DND-41 (cell line): ENCODE results near the gene LTBP2.
"Not testable (repeated sequence)": the region's sequence is repeated elsewhere in the genome, so short reads cannot be mapped to it uniquely, and the experiment has no call there.

ENCODE experiments used
- ATAC-seq: fragments of 200-7000 bp; cut with Tn5 transposase; 3 replicates; pipeline ENCODE4 v1.9.1; 2021; ENCODE audit warnings: low read depth; ENCODE audit not compliant: insufficient read depth
- DNase-seq: peaks from one replicate; pipeline ENCODE4 v3.0.0-alpha.2; 2020
- H2AFZ ChIP-seq: 2 replicates; pipeline ENCODE4 v1.6.0; 2012; ENCODE audit warnings: low read depth, low read length
- H3K27ac ChIP-seq: 2 replicates; pipeline ENCODE4 v1.5.1; 2012; ENCODE audit warnings: low read length, inconsistent platforms
- H3K27me3 ChIP-seq: fragments of 200-600 bp; sonication (generic); 2 replicates; pipeline ENCODE4 v1.6.0; 2012; ENCODE audit warnings: low read length, mild to moderate bottlenecking, inconsistent platforms; ENCODE audit not compliant: insufficient read depth, poor library complexity
- H3K36me3 ChIP-seq: 2 replicates; pipeline ENCODE4 v1.5.1; 2012; ENCODE audit warnings: low read length, inconsistent platforms; ENCODE audit not compliant: insufficient read depth
- H3K4me1 ChIP-seq: 2 replicates; pipeline ENCODE4 v1.5.1; 2012; ENCODE audit warnings: mild to moderate bottlenecking, low read length; ENCODE audit not compliant: insufficient read depth
- H3K4me2 ChIP-seq: 2 replicates; pipeline ENCODE4 v1.6.0; 2012; ENCODE audit warnings: mild to moderate bottlenecking, moderate library complexity, low read length, inconsistent platforms; ENCODE audit not compliant: insufficient read depth
- H3K4me3 ChIP-seq, 2 experiments: fragments of 200-600 bp in 1 of 2; shearing (Covaris generic) in 1 of 2; 2 replicates each; pipeline ENCODE4 v1.5.1; 2012 to 2016; ENCODE audit warnings: inconsistent platforms in 2 of 2, low read length in 2 of 2, mild to moderate bottlenecking in 2 of 2, low read depth in 1 of 2, moderate library complexity in 1 of 2
- H3K79me2 ChIP-seq: 2 replicates; pipeline ENCODE4 v1.6.0; 2012; ENCODE audit warnings: low read length, inconsistent platforms; ENCODE audit not compliant: insufficient read depth
- H3K9ac ChIP-seq: 2 replicates; pipeline ENCODE4 v1.6.0; 2012; ENCODE audit warnings: low read depth, mild to moderate bottlenecking, inconsistent platforms, low read length, moderate library complexity
- H3K9me3 ChIP-seq: 2 replicates; pipeline ENCODE4 v1.5.1; 2012; ENCODE audit warnings: low read length, moderate library complexity, mild to moderate bottlenecking, inconsistent platforms; ENCODE audit not compliant: insufficient read depth, severe bottlenecking
- H4K20me1 ChIP-seq: 2 replicates; pipeline ENCODE4 v1.6.0; 2012; ENCODE audit warnings: low read length; ENCODE audit not compliant: insufficient read depth
- EZH2 ChIP-seq: IDR thresholded peaks from 3 replicates; pipeline ENCODE4 v1.6.1; 2012; ENCODE audit warnings: borderline replicate concordance, low read depth, mild to moderate bottlenecking, moderate library complexity, low read length, inconsistent platforms; ENCODE audit not compliant: severe bottlenecking
- TF ChIP-seq, protein P1 (sequence below): IDR thresholded peaks from 2 replicates; pipeline ENCODE4 v1.5.1; 2012; ENCODE audit warnings: borderline replicate concordance, low read length, moderate library complexity, mild to moderate bottlenecking; ENCODE audit not compliant: poor library complexity, severe bottlenecking; ENCODE audit errors: extremely low read depth

Gene LTBP2

DNA sequence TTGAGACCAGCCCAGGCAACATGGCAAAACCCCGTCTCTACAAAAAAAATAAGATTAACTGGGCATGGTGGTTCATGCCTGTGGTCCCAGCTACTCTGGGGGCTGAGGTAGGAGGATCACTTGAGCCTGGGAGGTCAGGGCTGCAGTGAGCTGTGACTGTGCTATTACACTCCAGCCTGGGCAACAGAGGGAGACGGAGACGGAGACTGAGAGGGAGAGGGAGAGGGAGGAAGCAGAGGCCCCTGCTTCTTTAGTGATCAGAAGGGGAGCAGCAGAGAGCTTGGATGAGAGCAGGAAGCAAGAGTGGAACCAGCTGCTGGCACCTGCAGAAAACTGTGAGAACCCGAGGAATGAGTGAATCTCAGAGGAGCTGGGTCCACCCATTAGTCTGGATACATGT lies 72.5 kb downstream of the LTBP2 start:
- Histone ChIP-seq H2AFZ (no peak overlapping the region), H3K36me3 (no peaks in the 10 kb centered on the region), H3K9ac (no peak overlapping the region), H4K20me1 (no peaks in the 10 kb centered on the region), H3K27ac (no peak overlapping the region), H3K4me1 (no peaks in the 10 kb centered on the region), H3K27me3 (peaks cover 4% of the 10 kb centered on the region), H3K4me2 (no peak overlapping the region), H3K9me3 (no peaks in the 10 kb centered on the region), H3K79me2 (no peaks in the 10 kb centered on the region), H3K4me3 (no peak overlapping the region)
- TF ChIP-seq, protein P1, sequence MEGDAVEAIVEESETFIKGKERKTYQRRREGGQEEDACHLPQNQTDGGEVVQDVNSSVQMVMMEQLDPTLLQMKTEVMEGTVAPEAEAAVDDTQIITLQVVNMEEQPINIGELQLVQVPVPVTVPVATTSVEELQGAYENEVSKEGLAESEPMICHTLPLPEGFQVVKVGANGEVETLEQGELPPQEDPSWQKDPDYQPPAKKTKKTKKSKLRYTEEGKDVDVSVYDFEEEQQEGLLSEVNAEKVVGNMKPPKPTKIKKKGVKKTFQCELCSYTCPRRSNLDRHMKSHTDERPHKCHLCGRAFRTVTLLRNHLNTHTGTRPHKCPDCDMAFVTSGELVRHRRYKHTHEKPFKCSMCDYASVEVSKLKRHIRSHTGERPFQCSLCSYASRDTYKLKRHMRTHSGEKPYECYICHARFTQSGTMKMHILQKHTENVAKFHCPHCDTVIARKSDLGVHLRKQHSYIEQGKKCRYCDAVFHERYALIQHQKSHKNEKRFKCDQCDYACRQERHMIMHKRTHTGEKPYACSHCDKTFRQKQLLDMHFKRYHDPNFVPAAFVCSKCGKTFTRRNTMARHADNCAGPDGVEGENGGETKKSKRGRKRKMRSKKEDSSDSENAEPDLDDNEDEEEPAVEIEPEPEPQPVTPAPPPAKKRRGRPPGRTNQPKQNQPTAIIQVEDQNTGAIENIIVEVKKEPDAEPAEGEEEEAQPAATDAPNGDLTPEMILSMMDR, result no peak
- no peak for TF ChIP-seq EZH2
- DNase-seq (no peak), ATAC-seq (no peak)

DNA sequence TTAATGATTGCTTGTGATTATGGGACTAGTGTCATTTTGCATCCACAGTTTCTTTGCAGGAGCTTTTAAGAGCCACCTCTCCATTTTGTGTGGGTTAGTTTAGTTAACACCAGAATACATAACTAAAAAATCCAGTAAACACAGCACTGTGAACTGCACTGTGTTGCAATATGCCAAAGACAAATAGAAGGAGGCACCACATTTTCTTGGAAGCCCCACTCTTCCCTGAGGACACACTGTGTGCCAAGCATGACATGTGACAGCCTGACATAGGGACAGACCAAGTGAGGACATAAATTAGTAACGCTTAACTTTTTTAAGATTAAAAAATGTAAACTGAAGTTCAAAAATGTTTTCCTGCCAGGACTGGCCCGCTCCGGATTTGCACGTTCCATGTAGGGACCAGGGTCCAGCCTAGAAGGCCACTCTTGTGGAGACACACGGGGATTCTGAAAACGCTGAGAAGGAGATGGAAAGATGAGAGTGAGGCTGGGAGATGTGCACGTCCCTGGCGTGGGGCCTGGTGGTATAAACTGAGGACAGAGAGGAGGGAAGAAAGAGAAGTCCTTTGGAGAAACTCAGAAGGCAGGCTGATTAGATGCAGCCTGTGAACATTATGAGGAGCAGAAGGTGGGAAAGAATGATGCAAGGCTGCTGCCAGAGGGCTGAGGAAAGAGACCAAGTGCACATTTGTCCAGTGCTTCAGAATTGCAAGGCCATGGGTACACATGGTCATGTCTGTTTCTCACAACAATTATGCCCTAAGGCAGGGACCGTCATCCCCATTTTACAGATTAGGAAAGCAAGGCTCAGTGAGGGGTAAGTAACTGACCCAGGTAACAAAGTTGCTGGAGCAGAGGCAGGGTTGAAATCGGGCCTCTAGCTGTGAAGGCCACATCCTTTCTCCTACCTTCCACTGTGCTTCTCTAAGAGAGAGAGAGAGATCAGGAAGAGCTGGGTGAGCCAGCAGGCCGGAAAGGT lies 73.3 kb downstream of the LTBP2 start:
- ATAC-seq (no peak), DNase-seq (no peak)
- no peaks in the 10 kb centered on the region for H4K20me1 ChIP-seq
- no peaks in the 10 kb centered on the region for H3K9me3 ChIP-seq
- H2AFZ ChIP-seq, result no peak overlapping the region
- no peaks in the 10 kb centered on the region for H3K4me1 ChIP-seq
- no peak overlapping the region for H3K9ac ChIP-seq
- H3K79me2 ChIP-seq, result no peaks in the 10 kb centered on the region
- H3K27me3 ChIP-seq, result peaks cover 4% of the 10 kb centered on the region
- H3K27ac ChIP-seq, result no peak overlapping the region
- H3K4me3 ChIP-seq, result no peak overlapping the region
- H3K36me3 ChIP-seq, result no peaks in the 10 kb centered on the region
- H3K4me2 ChIP-seq, result no peak overlapping the region
- no peak for TF ChIP-seq EZH2
- TF ChIP-seq, protein P1, result no peak

DNA sequence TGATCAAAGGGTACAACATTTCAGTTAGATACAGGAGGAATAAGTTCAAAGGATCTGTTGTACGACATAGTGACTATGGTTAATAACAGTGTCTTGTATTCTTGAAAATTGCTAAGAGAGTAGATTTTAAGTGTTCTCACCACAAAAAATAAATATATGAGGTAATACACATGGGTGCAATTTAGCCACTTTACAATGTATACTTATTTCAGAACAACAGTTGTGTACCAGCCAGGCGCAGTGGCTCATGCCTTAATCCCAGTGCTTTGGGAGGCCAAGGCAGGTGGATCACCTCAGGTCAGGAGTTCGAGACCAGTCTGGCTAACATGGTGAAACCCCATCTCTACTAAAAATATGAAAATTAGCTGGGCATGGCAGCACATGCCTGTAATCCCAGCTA lies 75.7 kb downstream of the LTBP2 start:
- not testable (repeated sequence) for DNase-seq, H4K20me1 ChIP-seq, H3K4me2 ChIP-seq, H3K9me3 ChIP-seq, H2AFZ ChIP-seq, H3K27me3 ChIP-seq, H3K79me2 ChIP-seq, H3K9ac ChIP-seq, ATAC-seq, H3K36me3 ChIP-seq, H3K4me1 ChIP-seq, H3K27ac ChIP-seq, H3K4me3 ChIP-seq

DNA sequence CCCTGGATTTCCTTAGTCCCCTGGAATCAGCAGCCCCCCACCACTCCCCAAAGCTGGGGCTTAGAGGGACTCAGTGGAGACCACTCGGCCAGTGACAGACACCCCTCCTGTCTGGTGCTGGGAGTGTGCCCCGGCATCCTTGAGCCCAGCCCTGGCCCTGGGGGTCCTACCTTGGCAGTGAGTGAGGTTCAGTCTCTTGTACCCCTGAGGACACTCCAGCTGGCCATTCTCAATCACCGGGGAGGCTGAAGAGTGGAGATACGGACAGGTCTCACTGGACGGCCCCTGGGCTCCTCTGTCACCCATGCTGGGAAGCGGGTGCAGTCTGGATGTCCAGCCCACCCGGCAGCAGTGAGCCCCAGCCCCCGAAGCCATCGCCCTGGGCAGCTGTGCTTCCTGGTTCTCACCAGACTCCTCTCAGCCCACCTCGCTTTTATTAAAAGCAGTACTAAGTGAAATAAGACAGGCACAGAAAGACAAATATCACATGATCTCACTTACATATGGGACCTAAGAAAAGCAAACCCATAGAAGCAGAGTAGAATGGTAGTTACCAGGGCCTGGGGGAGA lies 76.2 kb downstream of the LTBP2 start:
- no peak overlapping the region for H3K4me2 ChIP-seq
- no peak overlapping the region for H2AFZ ChIP-seq
- no peaks in the 10 kb centered on the region for H3K4me1 ChIP-seq
- H3K36me3 ChIP-seq, result no peaks in the 10 kb centered on the region
- no peak for DNase-seq
- H3K9me3 ChIP-seq, result no peaks in the 10 kb centered on the region
- no peak overlapping the region for H3K9ac ChIP-seq
- no peaks in the 10 kb centered on the region for H3K79me2 ChIP-seq
- TF ChIP-seq, protein P1, result no peak
- TF ChIP-seq EZH2, result no peak
- H4K20me1 ChIP-seq, result no peaks in the 10 kb centered on the region
- ATAC-seq, result no peak
- H3K27ac ChIP-seq, result no peak overlapping the region
- no peaks in the 10 kb centered on the region for H3K27me3 ChIP-seq
- no peak overlapping the region for H3K4me3 ChIP-seq
